Testis (tissue), 3 donors: ENCODE measurements around the gene PIP5K1C. TPM values are rescaled to one million over a fixed set of nuclear protein-coding genes. Genes with fewer than 3 reads are reported as not detected.

ENCODE experiments used
- DNase-seq: peaks from one replicate; pipeline ENCODE4 v3.0.0-alpha.2; 2019
- H3K27ac ChIP-seq, 2 donors: fragments of 200-600 bp; sonication (generic); one replicate each; pipeline ENCODE4 v1.5.1; 2019
- H3K27me3 ChIP-seq: fragments of 200-600 bp; sonication (generic); one replicate; pipeline ENCODE4 v1.5.1; 2019
- H3K36me3 ChIP-seq: fragments of 200-600 bp; sonication (generic); one replicate; pipeline ENCODE4 v1.5.1; 2017; ENCODE audit warnings: low read depth; ENCODE audit errors: missing control alignments
- H3K4me1 ChIP-seq: fragments of 200-600 bp; sonication (generic); one replicate; pipeline ENCODE4 v1.5.1; 2019
- H3K4me3 ChIP-seq, 2 donors: fragments of 200-600 bp; sonication (generic); one replicate each; pipeline ENCODE4 v1.5.1; 2017 to 2019
- H3K9me3 ChIP-seq: fragments of 200-600 bp; sonication (generic); one replicate; pipeline ENCODE4 v1.5.1; 2017
- POLR2A ChIP-seq: fragments of 450-650 bp; IDR thresholded peaks from one replicate; pipeline ENCODE4 v1.6.1; 2017; ENCODE audit warnings: antibody characterized with exemption, mild to moderate bottlenecking, moderate library complexity
- WGBS, 2 donors: methylation state at CpG; one replicate each; pipeline ENCODE4 v1.1.5; 2018; 5-methylcytosine and 5-hydroxymethylcytosine counted together
- intact Hi-C: fragments of 100-400 bp; cut with DNase I; formaldehyde crosslinking; loops from one replicate; pipeline ENCODE4 v1.15.1; 2023; ENCODE audit warnings: low total_unique reads
- polyA plus RNA-seq: library from polyadenylated mRNA; stranded (reverse); fragments of 350-450 nt; fragmentation: Illumina TruSeq; extraction: RNeasy Lipid Tissue Mini Kit (QIAGEN cat#74804); gene quantifications from one replicate; pipeline ENCODE4 v1.2.3, GENCODE V29; 2014; ENCODE audit warnings: low read depth, low replicate concordance; ENCODE audit not compliant: insufficient read depth
- total RNA-seq, 2 donors: library from RNA; depleted of rRNA; stranded (reverse); fragments of >200 nt; gene quantifications; one replicate each; pipeline ENCODE4 v1.2.3, GENCODE V29; 2016
- TF ChIP-seq, protein P1 (sequence below), 3 experiments: fragments of 450-650 bp in 2 of 3; fragments of 200-600 bp in 1 of 3; sonication (generic) in 1 of 3; IDR thresholded peaks; one replicate each; pipeline ENCODE4 v1.5.1; 2016 to 2019; ENCODE audit warnings: antibody characterized with exemption in 3 of 3, mild to moderate bottlenecking in 2 of 3, moderate library complexity in 1 of 3

The PIP5K1C gene
- total and polyA plus RNA-seq, 3 donors from 2014 or later = 80.2 to 99.1 (median 87.0) TPM

- Histone ChIP-seq H3K36me3 (no peaks in the 10 kb centered on the region), H3K4me1 (peaks cover 34% of the 10 kb centered on the region), H3K4me3 (peak overlapping the region; percentile 51 to 56), H3K9me3 (no peaks in the 10 kb centered on the region), H3K27me3 (no peaks in the 10 kb centered on the region), H3K27ac (peak overlapping the region in 1 of 2 donors; percentile 54)
- 11 to 43% methylated on average over 2 to 29 of the region's 35 CpGs for WGBS, 2 donors
- DNase-seq = no peak
- intact Hi-C loops = no loop called here
- TF ChIP-seq, protein P1, sequence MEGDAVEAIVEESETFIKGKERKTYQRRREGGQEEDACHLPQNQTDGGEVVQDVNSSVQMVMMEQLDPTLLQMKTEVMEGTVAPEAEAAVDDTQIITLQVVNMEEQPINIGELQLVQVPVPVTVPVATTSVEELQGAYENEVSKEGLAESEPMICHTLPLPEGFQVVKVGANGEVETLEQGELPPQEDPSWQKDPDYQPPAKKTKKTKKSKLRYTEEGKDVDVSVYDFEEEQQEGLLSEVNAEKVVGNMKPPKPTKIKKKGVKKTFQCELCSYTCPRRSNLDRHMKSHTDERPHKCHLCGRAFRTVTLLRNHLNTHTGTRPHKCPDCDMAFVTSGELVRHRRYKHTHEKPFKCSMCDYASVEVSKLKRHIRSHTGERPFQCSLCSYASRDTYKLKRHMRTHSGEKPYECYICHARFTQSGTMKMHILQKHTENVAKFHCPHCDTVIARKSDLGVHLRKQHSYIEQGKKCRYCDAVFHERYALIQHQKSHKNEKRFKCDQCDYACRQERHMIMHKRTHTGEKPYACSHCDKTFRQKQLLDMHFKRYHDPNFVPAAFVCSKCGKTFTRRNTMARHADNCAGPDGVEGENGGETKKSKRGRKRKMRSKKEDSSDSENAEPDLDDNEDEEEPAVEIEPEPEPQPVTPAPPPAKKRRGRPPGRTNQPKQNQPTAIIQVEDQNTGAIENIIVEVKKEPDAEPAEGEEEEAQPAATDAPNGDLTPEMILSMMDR (IDR thresholded peaks at IDR 0.05) = no peak
- no peak for TF ChIP-seq POLR2A
These were observed 94.0 kb downstream of the PIP5K1C start for GRCh38 chr19:3606174-3606689.

DNA sequence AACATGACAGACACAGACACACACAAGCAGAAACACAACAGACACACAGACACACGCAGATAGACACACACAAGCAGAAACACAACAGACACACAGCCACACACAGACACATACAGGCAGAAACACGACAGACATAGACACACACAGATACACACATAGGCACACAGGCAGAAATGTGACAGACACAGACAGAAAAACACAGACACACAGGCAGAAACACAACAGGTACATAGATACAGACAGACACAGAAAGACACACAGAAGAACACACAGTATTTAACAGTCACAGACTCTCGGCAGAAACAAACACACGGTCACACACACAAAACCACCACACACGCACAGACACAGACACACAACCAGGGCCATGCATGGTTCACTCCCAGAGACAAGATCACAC is 94.5 kb downstream of the PIP5K1C start:
- Histone ChIP-seq H3K27me3 (no peaks in the 10 kb centered on the region), H3K4me1 (peaks cover 34% of the 10 kb centered on the region), H3K4me3 (peak overlapping the region in 1 of 2 donors; percentile 56), H3K27ac (no peak overlapping the region), H3K36me3 (no peaks in the 10 kb centered on the region), H3K9me3 (no peaks in the 10 kb centered on the region)
- intact Hi-C loops = no loop called here
- TF ChIP-seq, protein P1 (IDR thresholded peaks at IDR 0.05) = no peak
- no peak for TF ChIP-seq POLR2A
- WGBS, 2 donors = 63 to 67% methylated on average over 5 of the region's 5 CpGs
- no peak for DNase-seq

GRCh38 chr19:3605361-3605760 is 94.9 kb downstream of the PIP5K1C start:
- intact Hi-C loops = no loop called here
- Histone ChIP-seq H3K9me3 (no peaks in the 10 kb centered on the region), H3K36me3 (no peaks in the 10 kb centered on the region), H3K27me3 (no peaks in the 10 kb centered on the region), H3K4me3 (no peak overlapping the region), H3K27ac (no peak overlapping the region), H3K4me1 (peaks cover 34% of the 10 kb centered on the region)
- WGBS, 2 donors = 86 to 87% methylated on average over 3 of the region's 3 CpGs
- TF ChIP-seq, protein P1 (IDR thresholded peaks at IDR 0.05) = no peak
- no peak for TF ChIP-seq POLR2A
- no peak for DNase-seq

- 50 to 72% methylated on average over 1 to 11 of the region's 11 CpGs for WGBS, 2 donors
- Histone ChIP-seq H3K4me1 (peaks cover 30% of the 10 kb centered on the region), H3K9me3 (no peaks in the 10 kb centered on the region), H3K4me3 (no peak overlapping the region), H3K27me3 (no peaks in the 10 kb centered on the region), H3K36me3 (no peaks in the 10 kb centered on the region), H3K27ac (no peak overlapping the region)
- TF ChIP-seq, protein P1 (IDR thresholded peaks at IDR 0.05) = no peak
- no peak for TF ChIP-seq POLR2A
- no peak for DNase-seq
- intact Hi-C loops = no loop called here
These were observed 95.3 kb downstream of the PIP5K1C start for GRCh38 chr19:3604987-3605343.
